K562 (cell line): ENCODE data around the gene TP53TG5. TPM values are rescaled to one million over a fixed set of nuclear protein-coding genes. Genes with fewer than 3 reads are reported as not detected.
A peak's percentile ranks its signal among the peaks of the same experiment; 100 is the strongest.

Source experiments
- ATAC-seq: fragments of 200-7000 bp; cut with Tn5 transposase; 3 replicates; pipeline ENCODE4 v1.9.1; 2020; ENCODE audit warnings: moderate library complexity
- Bru-seq: library from RNA; stranded (reverse); fragments of 400-500 nt; gene quantifications from one replicate; lab custom pipeline; 2021; lab: Mats Ljungman, UMichigan
- BruChase-seq, 2 experiments: library from RNA; stranded (reverse); fragments of 400-500 nt; gene quantifications; one replicate each; lab custom pipeline; 2021; lab: Mats Ljungman, UMichigan
- BruUV-seq: library from RNA; stranded (reverse); fragments of 400-500 nt; replicated peaks from 2 replicates; lab custom pipeline; 2021; lab: Mats Ljungman, UMichigan
- CTCF ChIA-PET: fragments of 300-600 bp; formaldehyde crosslinking; extraction: SDS; loops from one replicate; lab custom pipeline; 2021; ENCODE audit warnings: low intra/inter-chr PET ratio; lab: Yijun Ruan, JAX
- POLR2A ChIA-PET: fragments of 300-600, 350-650 bp; sonication (Branson Sonifier 250); formaldehyde crosslinking; extraction: SDS; loops from one replicate; lab custom pipeline; 2021; ENCODE audit warnings: antibody characterized with exemption, inconsistent platforms; lab: Yijun Ruan, JAX
- DNase-seq, 4 experiments: peaks; one replicate each; pipeline versions ENCODE4 v3.0.0 to v3.0.0-alpha.2; 2011 to 2018; ENCODE audit warnings: low spot score in 3 of 4, mixed read lengths in 3 of 4; ENCODE audit errors: extremely low read depth in 1 of 4
- FAIRE-seq: peaks from 2 replicates; lab custom pipeline; 2011; peaks lifted over from hg19 to GRCh38; lab: Jason Lieb, UNC
- H2AFZ ChIP-seq: 2 replicates; pipeline ENCODE4 v1.6.0; 2011; ENCODE audit warnings: low read depth, low read length, control low read depth, inconsistent platforms
- H3K27ac ChIP-seq: fragments of 200-600 bp; 3 replicates; pipeline ENCODE4 v1.8.0; 2011; ENCODE audit warnings: low read depth, mild to moderate bottlenecking, control low read depth, inconsistent platforms, low read length, moderate library complexity, mixed read lengths; ENCODE audit errors: extremely low read depth
- H3K27me3 ChIP-seq, 2 experiments: fragments of 300-600 bp in 1 of 2; 2 replicates in 1 of 2; 3 replicates in 1 of 2; pipeline versions ENCODE4 v1.6.0 to v1.8.0; 2011; ENCODE audit warnings: inconsistent platforms in 2 of 2, low read length in 2 of 2, mild to moderate bottlenecking in 1 of 2, mixed read lengths in 1 of 2, moderate library complexity in 1 of 2; ENCODE audit not compliant: control insufficient read depth in 2 of 2, insufficient read depth in 2 of 2
- H3K36me3 ChIP-seq: fragments of 300-600 bp; 3 replicates; pipeline ENCODE4 v1.8.0; 2011; ENCODE audit warnings: mild to moderate bottlenecking, low read length, inconsistent platforms; ENCODE audit not compliant: control insufficient read depth, insufficient read depth
- H3K4me1 ChIP-seq, 2 experiments: fragments of 200-600 bp in 1 of 2; replicated peaks in 1 of 2; 2 replicates in 1 of 2; 3 replicates in 1 of 2; pipeline versions ENCODE4 v1.5.1 to v1.8.0; 2011; ENCODE audit warnings: inconsistent platforms in 2 of 2, low read length in 2 of 2, mild to moderate bottlenecking in 1 of 2, mixed read lengths in 1 of 2, moderate library complexity in 1 of 2; ENCODE audit not compliant: control insufficient read depth in 2 of 2, insufficient read depth in 2 of 2
- H3K4me2 ChIP-seq: 2 replicates; pipeline ENCODE4 v1.6.1; 2011; ENCODE audit warnings: low read length, control low read depth, inconsistent platforms, mixed read lengths; ENCODE audit not compliant: insufficient read depth
- H3K4me3 ChIP-seq: fragments of 200-600 bp; sonication (generic), shearing (Covaris generic); 2 replicates; pipeline ENCODE4 v1.5.1; 2016; ENCODE audit warnings: control low read depth, inconsistent platforms
- H3K79me2 ChIP-seq: fragments of 200-600 bp; 3 replicates; pipeline ENCODE4 v1.8.0; 2011; ENCODE audit warnings: low read length, inconsistent platforms; ENCODE audit not compliant: control insufficient read depth, insufficient read depth
- H3K9ac ChIP-seq, 2 experiments: 2 replicates each; pipeline versions ENCODE4 v1.6.0 to v1.6.1; 2011; ENCODE audit warnings: low read depth in 2 of 2, low read length in 2 of 2, control low read depth in 1 of 2, inconsistent platforms in 1 of 2, mild to moderate bottlenecking in 1 of 2, mixed read lengths in 1 of 2; ENCODE audit not compliant: insufficient read depth in 1 of 2
- H3K9me1 ChIP-seq: one replicate; pipeline ENCODE4 v1.6.0; 2011; ENCODE audit warnings: inconsistent platforms, mild to moderate bottlenecking, low read length, moderate library complexity; ENCODE audit not compliant: control insufficient read depth, insufficient read depth
- H3K9me3 ChIP-seq: replicated peaks from 2 replicates; pipeline ENCODE4 v1.5.1; 2011; ENCODE audit warnings: low read depth, low read length, inconsistent platforms; ENCODE audit not compliant: control insufficient read depth, insufficient read depth
- H4K20me1 ChIP-seq: replicated peaks from 2 replicates; pipeline ENCODE4 v1.6.1; 2011; ENCODE audit warnings: low read length, inconsistent platforms, mixed read lengths; ENCODE audit not compliant: control insufficient read depth, insufficient read depth
- MEF2A ChIP-seq: IDR thresholded peaks from 2 replicates; pipeline ENCODE4 v1.6.1; 2011; ENCODE audit warnings: low read depth, mild to moderate bottlenecking, low read length, moderate library complexity; ENCODE audit not compliant: control insufficient read depth
- MIER1 ChIP-seq: fragments of 450-650 bp; IDR thresholded peaks from 2 replicates; pipeline ENCODE4 v1.6.1; 2016; ENCODE audit warnings: antibody characterized with exemption, mild to moderate bottlenecking, low read depth
- NR2C2 ChIP-seq, 2 experiments: fragments of 200-800 bp in 1 of 2; sonication (Bioruptor generic) in 1 of 2; sonication (generic) in 1 of 2; formaldehyde crosslinking in 1 of 2; IDR thresholded peaks; 2 replicates each; pipeline versions ENCODE4 v1.6.1 to v1.8.0; 2016 to 2022; ENCODE audit warnings: mild to moderate bottlenecking in 1 of 2, missing compliant biosample characterization in 1 of 2, missing genetic modification characterization in 1 of 2, missing genetic modification reagents in 1 of 2
- NRF1 ChIP-seq, 2 experiments: fragments of 450-650 bp; IDR thresholded peaks in 1 of 2; conservative IDR thresholded peaks in 1 of 2; 2 replicates each; pipeline ENCODE4 v1.6.1; 2014; ENCODE audit warnings: mild to moderate bottlenecking in 2 of 2
- PTBP1 ChIP-seq: fragments of 200-400 bp; formaldehyde crosslinking; IDR thresholded peaks from 2 replicates; pipeline ENCODE4 v1.6.1; 2017; ENCODE audit warnings: low read depth, low read length
- RBM14 ChIP-seq: fragments of 200-400 bp; formaldehyde crosslinking; IDR thresholded peaks from 2 replicates; pipeline ENCODE4 v1.6.1; 2018; ENCODE audit warnings: low read depth, mild to moderate bottlenecking, low read length, moderate library complexity, borderline replicate concordance; ENCODE audit not compliant: insufficient read depth
- SNRNP70 ChIP-seq: fragments of 200-400 bp; formaldehyde crosslinking; optimal IDR thresholded peaks from 2 replicates; pipeline ENCODE3; 2017; ENCODE audit warnings: low read depth, low read length
- TFAM ChIP-seq: fragments of 250-450 bp; sonication (Bioruptor Pico); conservative IDR thresholded peaks from 2 replicates; pipeline ENCODE4 v1.5.0; 2021; ENCODE audit warnings: mild to moderate bottlenecking, moderate library complexity
- ZNF12 ChIP-seq: sonication (generic); formaldehyde crosslinking; IDR thresholded peaks from 2 replicates; pipeline ENCODE4 v1.4.0; 2020; ENCODE audit warnings: mild to moderate bottlenecking, missing genetic modification reagents
- ZNF197 ChIP-seq: fragments of 200-800 bp; sonication (Bioruptor generic); IDR thresholded peaks from 2 replicates; pipeline ENCODE4 v1.6.1; 2016; ENCODE audit warnings: low read depth, missing genetic modification characterization, missing compliant biosample characterization
- WGBS: fragments of 100-300 bp; shearing (Covaris generic); methylation state at CpG from one replicate; pipeline ENCODE4 v1.1.6; 2016; ENCODE audit warnings: low coverage, mixed read lengths; ENCODE audit not compliant: insufficient coverage; ENCODE audit errors: missing lambda C conversion rate; 5-methylcytosine and 5-hydroxymethylcytosine counted together
- in situ Hi-C: fragments of 300-500 bp; cut with MboI; formaldehyde crosslinking; loops from 4 replicates; pipeline ENCODE4 v1.15.0; 2018; ENCODE audit warnings: inconsistent platforms, mixed read lengths
- intact Hi-C: fragments of 100-400 bp; cut with micrococcal nuclease; formaldehyde crosslinking; loops from 2 replicates; pipeline ENCODE4 v1.14.2; 2022
- long read RNA-seq, 3 experiments: library from polyadenylated mRNA in 2 of 3; library from RNA in 1 of 3; unstranded in 2 of 3; stranded (forward) in 1 of 3; transcript quantifications; one replicate each; pipeline ENCODE4 v2.0.0, GENCODE V29; 2019 to 2022
- polyA minus RNA-seq, 3 experiments: library from RNA; depleted of rRNA, polyadenylated mRNA; stranded (reverse); fragments of >200 nt; gene quantifications; 2 replicates each; pipeline ENCODE4 v1.2.3, GENCODE V29; 2011
- polyA plus RNA-seq, 8 experiments: library from polyadenylated mRNA; depleted of rRNA in 4 of 8; stranded (reverse) in 5 of 8; unstranded in 3 of 8; fragments of >200 nt; fragmentation: Nextera tagmentation in 2 of 8; fragmentation: Illumina TruSeq in 1 of 8; extraction: Ambion mirVana in 2 of 8; extraction: Trizol in 1 of 8; gene quantifications; 2 replicates each; pipeline versions ENCODE4 v1.2.1 to v1.2.3, GENCODE V29; 2011 to 2014; ENCODE audit warnings: inconsistent platforms in 1 of 8, missing spikeins in 1 of 8
- total RNA-seq, 7 experiments: library from RNA; depleted of rRNA in 6 of 7; stranded (reverse); fragments of >200 nt in 6 of 7; fragmentation: Illumina TruSeq in 2 of 7; extraction: Trizol in 2 of 7; gene quantifications; 2 replicates each; pipeline versions ENCODE4 v1.2.1 to v1.2.3, GENCODE V29; 2011 to 2021; ENCODE audit warnings: low replicate concordance in 1 of 7
- TF ChIP-seq, protein P1 (sequence below): fragments of 450-650 bp; IDR thresholded peaks from 2 replicates; pipeline ENCODE4 v1.6.1; 2016; ENCODE audit warnings: missing biosample characterization, missing genetic modification characterization

The TP53TG5 gene
- not detected in 2 replicates for total RNA-seq (2011; cell fraction: chromatin; rRNA removed; ENCODE audit: low replicate concordance)
- total RNA-seq (2011; cell fraction: nucleolus; rRNA removed), result 0.39 and 0.50 TPM in 2 replicates
- 0.44 TPM in 1 of 2 replicates, not detected in the other for total RNA-seq (2011; cell fraction: nucleoplasm; rRNA removed)
- total RNA-seq (2014; rRNA removed) (0.05 TPM in 1 of 2 replicates, not detected in the other), total RNA-seq (2014; rRNA removed; fragmentation: Illumina TruSeq; extraction: Trizol) (0.04 and 0.22 TPM in 2 replicates), total RNA-seq (2015; rRNA removed; fragmentation: Illumina TruSeq; extraction: Trizol) (not detected in 2 replicates), total RNA-seq (2021) (0.20 TPM in 1 of 2 replicates, not detected in the other), polyA plus RNA-seq (2011; rRNA removed) (not detected in 2 replicates), polyA plus RNA-seq (2014; fragmentation: Illumina TruSeq; extraction: Trizol) (0.04 TPM in 1 of 2 replicates, not detected in the other), polyA plus RNA-seq (2014; fragmentation: Nextera tagmentation; extraction: Ambion mirVana) (not detected), polyA plus RNA-seq (2014; rRNA removed) (not detected in 2 replicates), polyA minus RNA-seq (2011; rRNA and poly(A)+ RNA removed) (0.06 TPM in 1 of 2 replicates, not detected in the other), Bru-seq, nascent RNA (percentile 18 among the genes with signal in this experiment), BruChase-seq, experiment 1, labeled RNA remaining after a 2-hour chase (percentile 13 among the genes with signal in this experiment), BruChase-seq, experiment 2, labeled RNA remaining after a 6-hour chase (not detected)
- 0.03 TPM in 1 of 2 replicates, not detected in the other for polyA plus RNA-seq (2011; cell fraction: cytosol; rRNA removed)
- 0.04 and 0.11 TPM in 2 replicates for polyA plus RNA-seq (2011; cell fraction: nucleus; rRNA removed)
- 0.22 and 0.31 TPM in 2 replicates for polyA plus RNA-seq (2012)
- not detected in 2 replicates for polyA minus RNA-seq (2011; cell fraction: cytosol; rRNA and poly(A)+ RNA removed)
- 0.11 and 0.67 TPM in 2 replicates for polyA minus RNA-seq (2011; cell fraction: nucleus; rRNA and poly(A)+ RNA removed)
- long read RNA-seq, experiment 1, result 0 reads
- long read RNA-seq, experiment 2, result 0 reads
- long read RNA-seq, experiment 3, result 0 reads

DNA sequence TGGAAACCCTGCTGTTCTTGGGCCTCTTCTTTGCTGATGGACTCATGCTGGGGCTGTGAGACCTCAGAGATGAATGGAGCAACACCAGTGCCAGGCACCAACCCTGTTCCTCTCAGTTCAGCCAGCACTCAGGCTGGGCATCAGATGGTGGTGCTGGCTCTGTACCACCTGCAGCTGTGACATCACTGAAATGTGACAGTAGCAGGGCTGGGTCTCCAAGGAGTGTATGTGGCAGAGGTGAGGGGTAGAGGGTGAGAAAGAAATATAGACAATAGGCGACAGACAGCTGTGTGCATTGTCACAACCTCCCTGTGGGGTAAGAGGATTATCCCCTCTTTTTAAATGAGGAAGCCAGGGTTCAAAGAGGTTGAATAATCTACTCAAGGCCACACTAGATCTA lies at the start of gene TP53TG5:
Gene TP53TG5, minus strand, starts transcription at position 135 of the 400 bp plus-strand sequence. Its CDS starts 89 bp downstream, at position 46.
- no peak for DNase-seq
- H3K27me3 ChIP-seq, result no peaks in the 10 kb centered on the region
- no peaks in the 10 kb centered on the region for H3K9me3 ChIP-seq
- H3K36me3 ChIP-seq, result no peaks in the 10 kb centered on the region
- ChIA-PET CTCF (no interaction called here), POLR2A (interaction anchor here (2.5 kb wide), 1 partner anchor 15 kb away, joined by 15 read pairs; the partner anchor contains the start of gene SYS1)
- no peak for ATAC-seq
- no peaks in the 10 kb centered on the region for H3K9me1 ChIP-seq
- 40% methylated on average over 1 of the region's 1 CpG for WGBS
- H3K79me2 ChIP-seq, result no peaks in the 10 kb centered on the region
- BruUV-seq, result no TSS peak
- H3K4me3 ChIP-seq, result no peak within 1 kb of the TSS
- no peak within 1 kb of the TSS for H3K27ac ChIP-seq
- H3K9ac ChIP-seq, result peak within 1 kb of the TSS in 1 of 2 experiments; percentile 61; a peak in 1 of 4 replicates
- no peaks in the 10 kb centered on the region for H4K20me1 ChIP-seq
- TF ChIP-seq NR2C2 (CRISPR knock-in tag; IDR thresholded peaks at IDR 0.05), result no peak
- no peak for TF ChIP-seq NR2C2 (tag; IDR thresholded peaks at IDR 0.05)
- no peak for TF ChIP-seq NRF1 (conservative IDR thresholded peaks at IDR 0.05 in 1 of 2, IDR thresholded peaks at IDR 0.05 in 1 of 2)
- TF ChIP-seq PTBP1, result no peak
- TF ChIP-seq ZNF197 (CRISPR knock-in tag), result no peak
- no peak for TF ChIP-seq RBM14
- TF ChIP-seq TFAM (CRISPR knock-in tag), result no peak
- TF ChIP-seq, protein P1, sequence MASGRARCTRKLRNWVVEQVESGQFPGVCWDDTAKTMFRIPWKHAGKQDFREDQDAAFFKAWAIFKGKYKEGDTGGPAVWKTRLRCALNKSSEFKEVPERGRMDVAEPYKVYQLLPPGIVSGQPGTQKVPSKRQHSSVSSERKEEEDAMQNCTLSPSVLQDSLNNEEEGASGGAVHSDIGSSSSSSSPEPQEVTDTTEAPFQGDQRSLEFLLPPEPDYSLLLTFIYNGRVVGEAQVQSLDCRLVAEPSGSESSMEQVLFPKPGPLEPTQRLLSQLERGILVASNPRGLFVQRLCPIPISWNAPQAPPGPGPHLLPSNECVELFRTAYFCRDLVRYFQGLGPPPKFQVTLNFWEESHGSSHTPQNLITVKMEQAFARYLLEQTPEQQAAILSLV, result no peak
- TF ChIP-seq MIER1, result no peak
- TF ChIP-seq ZNF12 (CRISPR knock-in tag), result no peak
- no peak for TF ChIP-seq SNRNP70
- no peak for TF ChIP-seq MEF2A
- TF ChIP-seq, all 486 proteins: peak for 0
- Histone ChIP-seq H3K4me1 (peaks cover 3 to 8% of the 10 kb centered on the region in 2 experiments; a peak in 4 of 5 replicates), H3K4me2 (no peak within 1 kb of the TSS), H2AFZ (no peak within 1 kb of the TSS)
- in situ Hi-C loops (loop anchor here (5.0 kb wide), 1 partner anchor 39 kb away; the partner anchor contains the start of gene PIGT), intact Hi-C loops (no loop called here)
- no peak for FAIRE-seq
